ENCODE data around the gene LACC1.
A peak's percentile ranks its signal among the peaks of the same experiment; 100 is the strongest.

The LACC1 gene

DNA sequence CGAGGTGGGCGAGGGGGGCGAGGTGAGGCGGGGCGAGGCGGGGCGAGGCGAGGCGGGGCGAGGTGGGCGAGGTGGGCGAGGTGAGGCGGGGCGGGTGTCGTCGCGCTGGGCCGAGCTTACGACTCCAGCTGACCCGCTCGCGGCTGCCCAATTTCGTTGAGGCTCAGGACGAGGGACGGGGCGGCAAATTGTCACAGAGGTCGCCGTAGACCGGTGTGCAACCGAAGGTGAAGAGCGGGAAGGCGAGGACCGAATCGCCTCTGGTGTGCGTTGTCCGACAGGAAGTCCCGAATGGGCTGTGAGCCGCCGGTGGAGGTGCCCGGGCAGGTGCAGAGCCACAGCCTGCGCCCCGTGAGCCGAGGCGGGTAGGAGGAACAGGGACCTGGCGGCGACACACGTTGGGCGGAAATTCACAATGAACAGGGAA is at the start of gene LACC1:
Gene LACC1 (plus strand): TSS at position 150 of the 427 bp plus-strand sequence. CDS start 1,082 bp downstream, outside the sequence.
- peak; percentile 2 for DNase-seq (ENCODE audit: low read depth, low spot score)

DNA sequence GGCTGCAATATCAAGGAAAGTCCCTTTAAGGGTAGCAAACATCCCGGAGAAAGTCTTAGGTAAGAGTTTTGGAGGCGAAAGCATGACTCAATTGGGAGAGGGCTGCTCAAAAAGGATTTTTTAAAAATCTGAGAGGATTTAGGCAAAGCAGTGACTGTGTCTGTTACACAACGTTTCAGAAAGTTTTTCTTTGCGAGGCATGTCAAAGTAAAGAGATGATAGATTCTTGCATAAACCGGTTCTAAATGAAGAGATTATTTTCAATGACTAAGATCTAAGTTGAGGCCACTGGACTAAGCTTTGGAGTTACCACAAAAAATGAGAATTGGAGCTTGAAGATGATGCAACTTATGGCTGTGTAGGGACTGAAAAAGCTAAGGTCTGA is 49.2 kb upstream of the LACC1 start:
- no peak for DNase-seq (ENCODE audit: low read depth, low spot score)

DNA sequence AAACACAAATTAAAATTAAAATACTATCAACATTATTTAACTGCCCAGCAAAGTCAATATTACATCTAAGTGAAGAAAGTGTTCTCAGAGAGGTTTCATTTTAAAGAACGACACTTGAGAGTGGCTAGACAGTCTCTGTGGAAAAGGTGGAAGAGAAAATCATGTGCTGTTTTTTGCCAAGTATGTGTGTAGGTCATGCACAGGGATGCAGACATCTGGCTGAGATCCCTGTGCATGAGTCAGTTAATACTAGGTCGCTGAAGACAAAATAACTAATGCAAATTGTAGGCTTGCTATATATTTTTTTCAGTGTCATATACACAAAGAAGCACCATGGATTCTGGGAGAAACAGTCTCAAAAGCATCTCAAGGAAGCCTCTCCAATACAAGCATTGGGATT is 48.6 kb upstream of the LACC1 start:
- no peak for DNase-seq (ENCODE audit: low read depth, low spot score)

DNA sequence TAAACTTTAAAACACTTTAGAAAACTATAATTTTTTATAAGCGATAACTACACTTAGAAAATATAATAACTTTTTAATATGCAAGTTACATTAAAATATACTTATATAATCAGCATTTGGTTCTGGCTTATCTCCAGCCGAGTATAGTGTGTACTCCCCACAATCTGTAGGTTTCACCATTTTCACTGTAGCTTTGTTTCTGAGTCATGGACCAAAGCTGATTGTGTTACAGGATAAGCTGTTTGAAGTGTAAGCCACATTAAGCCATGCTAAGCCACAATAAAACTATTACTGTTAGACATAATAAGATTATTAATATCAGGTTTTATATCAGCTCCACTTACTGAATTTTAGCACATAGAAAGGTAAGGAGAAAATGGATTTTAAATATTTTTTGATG is 44.0 kb upstream of the LACC1 start:
- no peak for DNase-seq (ENCODE audit: low read depth, low spot score)

GRCh38 chr13:43838909-43839308 is 40.8 kb upstream of the LACC1 start:
- no peak for DNase-seq (ENCODE audit: low read depth, low spot score)

DNA sequence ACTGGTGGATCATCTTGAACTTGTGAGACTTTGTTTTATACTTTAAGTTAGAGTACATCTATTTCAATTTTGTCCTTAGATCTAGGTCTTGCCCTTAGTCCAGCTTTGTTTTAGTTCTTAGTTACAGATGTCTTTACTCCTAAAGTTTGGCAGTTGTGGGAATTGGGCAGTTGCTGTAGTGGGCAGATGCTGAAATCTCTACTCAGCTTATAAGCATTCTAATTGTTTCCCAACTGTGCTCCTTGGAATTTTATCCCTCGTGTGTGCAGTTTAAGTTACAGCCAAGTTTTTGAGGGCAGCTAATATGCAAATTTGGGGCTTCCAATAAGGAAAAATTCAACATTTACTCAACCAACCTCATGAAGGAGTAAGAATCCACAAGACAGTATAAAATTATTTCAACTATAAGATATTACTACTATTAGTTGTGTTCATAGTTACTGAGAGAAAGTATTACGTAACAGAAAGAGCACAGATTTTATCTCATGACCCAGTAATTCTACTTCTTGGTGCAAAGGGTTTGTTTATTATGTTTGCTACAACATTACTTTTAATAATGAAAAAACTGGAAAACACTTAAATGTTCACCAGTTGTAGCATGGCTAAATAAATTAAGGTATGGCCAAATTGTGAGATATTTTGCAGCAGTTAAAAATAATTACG is 33.1 kb upstream of the LACC1 start:
- no peak for DNase-seq (ENCODE audit: low read depth, low spot score)

GRCh38 chr13:43848001-43848649 is 31.6 kb upstream of the LACC1 start:
- no peak for DNase-seq (ENCODE audit: low read depth, low spot score)

DNA sequence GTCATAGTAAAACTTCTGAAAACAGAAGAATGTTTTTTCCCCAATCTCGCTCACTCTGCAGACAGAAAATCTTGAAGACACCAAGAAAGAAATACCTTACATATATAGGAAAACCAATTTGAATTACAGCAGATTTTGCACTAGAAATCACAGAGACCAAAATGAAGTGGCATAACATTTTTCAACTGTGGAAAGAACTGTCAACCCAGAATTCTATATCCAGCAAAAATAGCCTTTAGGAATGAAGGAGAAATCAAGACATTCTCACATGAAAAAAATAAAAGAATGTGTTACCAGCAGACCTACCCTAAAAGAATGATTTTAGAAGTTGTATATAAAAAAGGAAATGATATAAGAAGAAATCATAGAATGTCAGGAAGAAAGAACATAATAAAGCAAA is 28.8 kb upstream of the LACC1 start:
- no peak for DNase-seq (ENCODE audit: low read depth, low spot score)

- DNase-seq (ENCODE audit: low read depth, low spot score) = no peak
Measured at GRCh38 chr13:43852923-43853404, 26.7 kb upstream of the LACC1 start.

GRCh38 chr13:43861863-43862262 is 17.8 kb upstream of the LACC1 start:
- no peak for DNase-seq (ENCODE audit: low read depth, low spot score)

DNA sequence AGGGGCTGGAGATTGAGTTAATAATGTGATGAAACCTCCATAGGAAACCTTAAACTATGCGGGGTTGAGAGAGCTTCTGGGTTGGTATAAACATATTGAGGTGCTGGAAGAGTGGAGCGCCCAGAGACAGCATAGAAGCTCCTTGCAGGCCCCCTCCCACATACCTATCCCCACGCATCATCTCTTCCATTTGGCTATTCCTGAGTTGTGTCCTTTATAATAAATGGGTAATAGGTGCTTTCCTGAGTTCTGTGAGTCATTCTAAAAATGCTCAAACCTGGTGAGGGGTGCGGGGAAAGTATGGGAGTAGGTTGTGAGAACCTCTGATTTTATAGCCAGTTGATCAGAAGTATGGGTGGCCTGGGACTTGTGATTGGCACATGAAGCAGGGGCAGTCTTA is 14.8 kb upstream of the LACC1 start:
- no peak for DNase-seq (ENCODE audit: low read depth, low spot score)

DNA sequence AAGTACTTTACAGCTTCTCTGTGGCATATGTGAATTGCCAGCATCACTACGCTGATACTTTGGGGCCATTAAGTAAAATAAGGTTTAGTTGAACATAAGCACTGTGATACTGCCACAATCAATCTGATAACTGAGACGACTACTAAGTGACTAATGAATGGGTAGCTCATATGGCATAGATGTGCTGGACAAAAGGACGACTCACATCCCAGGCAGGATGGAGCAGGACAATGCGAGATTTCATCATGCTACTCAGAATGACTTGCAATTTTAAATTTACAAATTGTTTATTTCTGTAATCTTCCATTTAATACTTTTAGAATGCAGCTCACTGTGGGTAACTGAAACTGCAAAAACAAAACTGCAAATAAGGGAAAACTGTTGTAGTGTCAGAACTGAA is 13.8 kb upstream of the LACC1 start:
- DNase-seq (ENCODE audit: low read depth, low spot score) = no peak

DNA sequence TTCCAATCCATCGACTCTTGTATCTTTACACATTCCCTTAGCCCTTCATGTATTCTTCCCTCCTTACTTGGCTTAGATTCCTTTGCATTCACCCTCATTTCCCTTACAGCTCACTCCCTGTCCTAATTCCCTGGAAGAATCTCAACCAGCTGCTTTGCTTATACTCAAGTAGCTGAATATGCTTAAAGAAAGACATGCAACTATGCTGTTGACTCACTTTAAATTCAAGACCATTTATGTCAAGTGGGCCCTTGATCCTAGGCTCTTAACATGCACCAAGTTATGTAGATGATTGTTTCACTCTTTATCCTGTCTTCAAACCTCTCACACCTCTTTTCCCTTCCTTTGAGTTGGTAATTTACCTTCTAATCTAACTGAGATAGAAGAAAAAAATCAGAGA is 7.5 kb upstream of the LACC1 start:
- DNase-seq (ENCODE audit: low read depth, low spot score) = no peak

GRCh38 chr13:43874504-43875092 is 5.1 kb upstream of the LACC1 start:
- DNase-seq (ENCODE audit: low read depth, low spot score) = no peak

DNA sequence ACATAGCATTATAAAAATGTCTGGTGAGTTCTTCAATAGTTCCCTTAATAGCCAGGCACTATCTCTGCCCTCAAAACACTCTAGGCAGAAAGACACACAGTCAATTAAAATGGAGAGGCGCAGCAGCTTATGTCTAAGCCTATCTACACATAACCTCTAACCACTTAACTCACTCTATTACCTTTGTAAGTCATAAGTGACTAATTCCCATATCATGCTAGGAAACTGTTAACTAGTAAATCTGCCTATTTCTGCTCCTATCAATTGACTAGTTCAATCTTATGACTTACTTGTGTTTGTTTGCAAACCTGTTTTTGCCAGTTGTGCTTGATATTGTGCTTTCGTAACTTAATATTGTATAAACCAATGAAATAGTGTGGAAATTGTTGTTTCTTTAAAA is 3.3 kb upstream of the LACC1 start:
- DNase-seq (ENCODE audit: low read depth, low spot score) = no peak

GRCh38 chr13:43877326-43877725 is 2.4 kb upstream of the LACC1 start:
- no peak for DNase-seq (ENCODE audit: low read depth, low spot score)

DNA sequence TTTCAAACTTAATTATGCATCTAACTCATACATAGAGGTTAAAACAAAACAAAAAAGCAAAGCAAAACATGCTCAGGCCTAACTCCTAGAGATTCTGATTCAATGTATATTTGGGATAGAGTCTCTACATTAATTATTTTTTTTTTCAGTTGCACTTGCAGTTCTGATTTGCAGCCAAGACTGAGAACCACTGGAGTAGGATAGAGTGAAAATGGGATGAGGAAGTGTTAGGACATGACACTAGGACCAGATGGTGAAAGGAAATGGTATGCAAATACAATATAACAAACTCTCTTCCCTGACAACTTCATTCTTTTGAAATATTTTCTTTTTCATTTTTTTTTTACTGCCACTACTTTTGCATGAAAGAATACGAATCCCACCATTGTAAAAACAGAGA is 1.9 kb upstream of the LACC1 start:
- no peak for DNase-seq (ENCODE audit: low read depth, low spot score)

GRCh38 chr13:43878892-43879754 is 581 bp upstream of the LACC1 start, which contains the start of gene CCDC122:
TSS of gene CCDC122 (minus strand) at chr13:43879740. CDS start at chr13:43869376, 10,364 bp downstream.
- DNase-seq (ENCODE audit: low read depth, low spot score) = peak; percentile 41

DNA sequence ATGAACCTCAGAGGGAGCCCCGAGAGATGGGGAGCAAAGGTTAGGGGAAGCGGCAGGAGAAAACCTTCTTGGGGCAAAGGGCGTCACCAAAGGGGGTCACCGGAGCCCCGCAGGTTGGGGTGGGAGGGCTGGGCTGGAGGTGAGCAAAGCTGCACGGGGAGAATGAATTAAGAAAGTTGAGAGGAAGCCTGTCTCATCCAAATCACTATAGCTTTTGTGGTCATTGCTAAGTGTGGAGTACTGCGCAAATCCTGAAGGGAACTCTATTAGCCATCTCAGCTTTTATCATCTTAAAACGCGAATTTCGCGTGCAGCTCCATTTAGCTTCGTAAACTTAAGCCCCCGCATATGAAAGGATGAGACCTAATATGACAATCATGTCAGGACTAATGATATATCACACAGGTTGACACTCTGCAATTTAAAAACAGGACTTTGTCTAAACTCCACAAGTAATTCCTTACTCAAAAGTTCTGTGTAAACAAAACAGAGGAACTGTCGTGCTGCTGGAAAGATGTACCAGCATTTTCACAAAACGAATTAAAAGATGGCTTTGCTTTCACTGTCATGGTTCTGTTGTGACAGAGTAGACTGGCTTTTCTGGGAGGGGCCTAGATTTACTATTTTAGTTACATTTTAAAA is 631 bp downstream of the LACC1 start:
- no peak for DNase-seq (ENCODE audit: low read depth, low spot score)

- DNase-seq (ENCODE audit: low read depth, low spot score) = no peak
Measured at GRCh38 chr13:43880926-43881325, 1.2 kb downstream of the LACC1 start.

GRCh38 chr13:43881580-43881979 is 1.9 kb downstream of the LACC1 start:
- no peak for DNase-seq (ENCODE audit: low read depth, low spot score)
